Activated CD8-positive, alpha-beta memory T cell treated with anti-CD3 and anti-CD28 coated beads, Interleukin-2, amount 50 U/mL, for 4 hours (primary cell): ENCODE data around the gene DKKL1.

Experiments used
- DNase-seq: peaks from one replicate; pipeline ENCODE4 v3.0.0-alpha.2; 2020

The DKKL1 gene

DNA sequence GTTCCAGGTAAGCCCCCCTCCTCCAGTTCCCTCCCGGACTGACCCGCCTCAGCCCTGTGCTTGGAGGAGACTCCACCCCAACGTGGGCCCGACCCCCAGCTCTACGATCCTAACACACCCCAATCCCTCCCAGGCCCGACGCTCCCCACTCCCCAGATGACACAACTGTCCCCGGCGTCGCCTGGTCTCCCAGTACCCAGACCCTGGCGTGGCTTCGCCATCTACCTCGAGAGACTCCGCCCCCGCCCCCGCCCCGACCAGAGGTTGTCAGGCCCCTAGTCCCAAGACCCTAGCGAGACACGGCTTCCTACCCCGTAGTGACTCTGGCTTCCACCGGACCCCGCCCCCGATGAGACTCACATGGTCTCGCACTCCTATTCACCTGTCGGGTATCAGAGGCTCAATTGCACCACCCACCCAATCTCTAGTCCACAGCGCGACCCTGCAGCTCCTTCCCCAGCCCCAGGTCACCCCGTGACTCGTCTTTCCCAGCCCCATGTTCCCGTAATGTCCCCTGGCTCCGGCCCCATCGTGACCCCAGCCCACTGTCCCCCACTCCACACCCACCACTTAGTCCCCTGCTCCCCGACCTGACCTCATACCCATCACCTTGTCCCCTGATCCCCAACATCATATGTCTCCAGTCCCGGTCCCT, 25.5 kb upstream of the DKKL1 start:
- DNase-seq = no peak

DNA sequence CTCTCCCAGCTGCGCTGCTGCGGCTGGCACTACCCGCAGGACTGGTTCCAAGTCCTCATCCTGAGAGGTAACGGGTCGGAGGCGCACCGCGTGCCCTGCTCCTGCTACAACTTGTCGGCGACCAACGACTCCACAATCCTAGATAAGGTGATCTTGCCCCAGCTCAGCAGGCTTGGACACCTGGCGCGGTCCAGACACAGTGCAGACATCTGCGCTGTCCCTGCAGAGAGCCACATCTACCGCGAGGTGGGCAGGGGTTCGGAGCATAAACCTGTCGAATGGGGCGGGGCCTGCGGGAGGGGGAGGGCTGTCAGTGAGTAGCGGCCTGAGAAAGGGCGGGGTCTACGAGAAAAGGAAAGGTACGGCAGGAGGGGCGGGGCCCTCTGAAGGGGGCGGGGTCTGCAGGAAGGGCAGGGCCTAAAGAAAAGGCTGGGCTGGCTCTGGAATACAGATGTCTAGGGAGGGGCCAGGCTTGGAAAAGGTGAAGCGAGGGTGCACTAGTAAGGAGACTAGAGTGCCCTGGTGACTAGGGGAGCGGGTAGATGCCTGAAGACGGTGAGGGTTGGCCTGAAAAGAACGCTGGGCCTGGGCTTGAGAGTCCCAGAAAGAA, 24.9 kb upstream of the DKKL1 start:
- DNase-seq = no peak

DNA sequence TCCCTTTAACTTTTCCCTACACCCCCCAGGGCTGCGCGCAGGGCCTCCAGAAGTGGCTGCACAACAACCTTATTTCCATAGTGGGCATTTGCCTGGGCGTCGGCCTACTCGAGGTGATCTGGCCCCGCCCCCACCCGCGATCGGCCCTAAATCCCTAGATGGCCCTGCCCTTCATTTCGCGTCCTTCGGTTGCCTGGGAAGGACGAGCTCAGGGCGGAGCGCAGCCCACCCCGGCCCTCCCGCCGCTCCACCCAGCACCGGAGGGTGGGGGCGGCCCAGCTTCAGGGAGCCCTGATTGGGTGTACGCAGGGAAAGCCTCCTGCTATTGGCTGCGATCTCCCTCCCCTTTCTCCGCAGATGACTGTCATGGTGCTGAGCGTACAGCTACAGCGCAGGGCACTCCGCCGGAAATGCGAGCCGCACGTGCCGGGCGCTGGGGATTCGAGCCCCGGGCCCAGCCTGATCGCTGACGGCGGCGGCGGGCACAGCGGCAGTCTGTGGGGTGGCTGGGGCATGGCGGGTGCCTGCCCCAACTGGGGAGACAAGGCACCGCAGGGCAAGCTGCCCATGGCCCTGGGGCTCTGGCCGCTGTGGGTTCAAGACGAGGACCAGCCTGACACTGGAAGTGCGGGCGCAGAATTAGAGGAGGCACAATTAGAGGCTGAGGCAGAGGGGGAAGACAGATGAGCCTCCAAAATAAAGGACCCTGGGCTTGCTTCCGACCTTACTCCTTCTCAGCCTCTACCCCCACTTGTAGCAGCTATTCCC, 24.2 kb upstream of the DKKL1 start:
- no peak for DNase-seq

DNA sequence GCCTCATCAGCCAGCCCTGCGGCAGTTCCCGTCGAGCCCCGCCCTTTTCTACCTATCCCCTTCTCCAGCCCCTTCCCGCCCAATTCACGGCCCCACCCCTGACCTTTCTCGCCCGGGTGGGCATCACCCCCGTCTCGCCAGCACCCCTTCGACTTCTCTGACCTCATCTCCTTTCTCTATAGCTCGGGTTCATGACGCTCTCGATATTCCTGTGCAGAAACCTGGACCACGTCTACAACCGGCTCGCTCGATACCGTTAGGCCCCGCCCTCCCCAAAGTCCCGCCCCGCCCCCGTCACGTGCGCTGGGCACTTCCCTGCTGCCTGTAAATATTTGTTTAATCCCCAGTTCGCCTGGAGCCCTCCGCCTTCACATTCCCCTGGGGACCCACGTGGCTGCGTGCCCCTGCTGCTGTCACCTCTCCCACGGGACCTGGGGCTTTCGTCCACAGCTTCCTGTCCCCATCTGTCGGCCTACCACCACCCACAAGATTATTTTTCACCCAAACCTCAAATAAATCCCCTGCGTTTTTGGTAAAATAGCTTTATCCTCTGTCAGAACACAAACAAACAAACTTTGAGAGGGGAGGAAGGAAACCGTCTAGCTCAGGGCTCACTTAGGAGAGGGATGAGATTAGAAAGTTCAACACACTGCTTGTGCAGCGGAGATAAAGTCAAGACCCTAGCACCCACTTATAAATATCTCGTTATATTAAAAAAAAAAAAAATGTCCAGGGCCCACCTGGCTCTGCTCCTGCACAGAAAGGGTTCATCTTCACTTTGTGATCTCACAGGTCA, 23.4 kb upstream of the DKKL1 start:
- no peak for DNase-seq

DNA sequence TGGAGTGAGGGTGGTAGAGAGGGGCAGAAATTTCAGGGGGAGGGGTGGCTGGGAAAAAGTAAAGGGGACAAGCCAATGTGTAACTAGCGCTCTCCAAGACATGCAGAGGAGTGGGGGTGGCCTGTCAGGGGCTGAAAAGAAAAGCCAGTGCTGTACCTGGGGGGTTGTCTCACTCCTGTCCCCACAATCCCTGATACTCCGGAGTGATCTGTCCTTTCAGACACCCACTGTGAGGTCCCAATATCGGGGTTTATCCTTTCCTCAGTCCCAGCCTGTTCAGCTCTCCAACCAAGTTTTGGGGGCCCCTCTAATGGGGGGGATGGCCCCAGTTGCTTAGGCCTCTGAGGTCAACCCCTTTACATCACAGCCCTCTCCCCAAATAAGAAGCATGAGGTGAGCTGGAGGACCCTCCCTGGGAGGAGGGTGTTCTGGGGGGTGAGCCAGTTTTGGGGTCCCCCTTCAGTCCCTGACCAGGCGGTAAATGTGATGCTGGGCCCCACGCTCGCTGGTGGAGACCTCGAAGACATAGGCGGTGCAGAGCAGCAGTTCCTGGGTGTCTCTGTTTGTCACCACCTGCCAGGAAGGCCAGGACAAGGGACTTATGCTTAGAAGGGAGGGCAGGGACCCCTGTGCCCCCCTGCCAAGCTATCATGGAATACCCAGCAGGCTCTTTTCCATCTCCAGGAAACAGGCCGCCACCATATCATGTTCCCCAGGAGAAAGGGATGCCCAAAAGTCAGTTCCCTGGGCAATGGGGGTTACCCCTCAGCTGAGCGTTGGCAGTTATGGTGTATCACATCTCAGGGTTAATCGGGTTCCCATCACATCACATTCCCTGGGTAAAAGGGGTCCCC, 22.6 kb upstream of the DKKL1 start:
- DNase-seq = no peak

DNA sequence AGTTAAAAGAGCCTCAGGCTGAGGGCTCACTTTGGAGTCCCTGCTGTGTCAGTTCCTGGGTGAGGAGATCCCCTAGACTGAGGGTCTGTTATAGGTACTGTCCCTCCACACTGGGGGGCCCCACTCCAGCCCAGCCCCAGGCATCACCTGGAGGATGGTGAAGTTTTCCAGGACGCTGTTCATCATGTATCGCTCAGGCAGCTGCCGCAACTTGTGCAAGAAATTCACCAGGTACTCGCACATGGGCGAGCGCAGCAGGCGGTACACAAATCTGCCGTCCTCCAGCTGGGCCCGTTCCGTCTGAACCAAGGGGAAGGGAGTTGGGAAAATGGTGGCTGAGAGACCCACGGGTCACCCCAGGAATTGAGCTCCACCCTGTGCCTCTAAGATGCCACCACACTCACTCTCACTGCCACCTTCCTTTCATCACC, 21.4 kb upstream of the DKKL1 start:
- DNase-seq = no peak

DNA sequence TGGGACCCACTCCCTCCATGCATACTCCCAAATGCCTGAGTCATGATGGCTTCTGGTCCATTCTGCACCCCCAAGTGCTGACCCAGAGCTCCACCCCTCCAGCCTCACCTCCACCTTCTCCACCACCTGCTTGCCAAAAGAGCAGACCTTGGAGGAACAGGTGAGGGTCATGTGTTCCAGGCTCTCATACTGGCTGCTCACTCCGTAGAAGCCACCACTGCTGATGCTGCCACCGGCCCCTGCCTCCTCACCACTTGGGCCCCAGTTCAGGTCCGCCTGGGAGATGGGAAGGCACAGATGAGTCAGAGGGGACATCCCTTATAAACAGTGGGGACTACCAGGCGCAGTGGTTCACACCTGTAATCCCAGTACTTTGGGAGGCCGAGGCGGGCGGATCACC, 20.6 kb upstream of the DKKL1 start:
- DNase-seq = no peak

DNA sequence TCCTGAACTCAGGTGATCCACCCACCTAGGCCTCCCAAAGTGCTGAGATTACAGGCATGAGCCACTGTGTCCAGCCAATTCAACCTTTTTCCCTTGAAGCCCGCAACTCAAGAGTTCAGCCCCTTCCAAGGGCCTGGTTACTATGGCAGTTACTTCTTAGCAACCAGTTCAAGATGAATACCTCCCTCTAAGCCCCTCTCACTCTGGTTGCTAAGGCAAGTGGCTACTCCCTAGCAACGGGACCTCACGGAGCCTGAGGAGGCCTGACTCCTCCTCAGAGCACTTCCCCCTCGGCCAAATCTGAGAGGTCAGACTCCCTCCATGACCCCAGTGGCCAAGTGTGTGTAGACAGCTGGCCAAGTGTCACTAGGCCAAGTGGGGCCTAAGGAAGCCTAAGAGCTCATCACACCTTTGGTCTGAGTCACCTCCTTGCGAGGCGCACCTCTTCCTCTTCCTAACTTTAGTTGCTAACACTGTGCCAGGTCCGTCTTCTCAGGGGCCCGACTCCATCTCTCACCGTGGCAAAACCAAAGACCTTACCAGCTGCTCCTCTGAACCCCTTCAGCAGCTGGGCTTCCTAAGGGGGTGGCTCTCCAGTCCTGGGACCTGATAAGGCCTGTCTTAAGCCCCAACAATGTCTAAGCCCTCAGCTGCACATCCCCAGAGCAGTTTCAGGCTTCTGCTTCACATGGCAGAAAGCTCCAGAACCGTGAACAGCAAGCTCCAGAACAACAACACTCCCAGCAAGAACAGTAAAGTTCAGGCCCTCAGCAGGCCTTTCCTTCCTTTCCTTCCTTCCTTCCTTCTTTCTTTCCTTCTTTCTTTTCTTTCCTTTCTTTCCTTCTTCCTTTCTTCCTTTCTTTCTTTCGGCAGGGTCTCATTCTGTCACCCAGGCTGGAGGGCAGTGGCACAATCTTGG, 18.9 kb upstream of the DKKL1 start:
- no peak for DNase-seq

DNA sequence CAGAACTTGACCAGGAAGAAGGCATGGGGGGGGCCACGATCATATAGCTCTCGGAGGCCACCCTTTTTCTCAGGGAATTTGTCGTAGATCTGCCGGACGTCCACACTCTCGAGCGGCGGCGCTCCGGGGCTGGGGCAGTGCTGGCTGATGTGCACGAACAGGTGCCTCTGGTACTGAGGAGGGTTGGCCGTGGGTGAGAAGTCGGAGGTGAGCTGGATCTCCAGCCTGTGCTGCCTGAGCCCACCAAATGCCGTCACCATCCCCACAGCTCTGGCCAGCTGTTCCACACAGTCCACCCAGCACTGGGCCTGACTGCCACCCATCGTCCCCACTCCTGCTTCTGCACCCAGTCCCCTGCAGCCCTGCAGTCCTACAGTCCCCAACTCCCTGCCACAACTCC, 16.5 kb upstream of the DKKL1 start:
- DNase-seq = no peak

DNA sequence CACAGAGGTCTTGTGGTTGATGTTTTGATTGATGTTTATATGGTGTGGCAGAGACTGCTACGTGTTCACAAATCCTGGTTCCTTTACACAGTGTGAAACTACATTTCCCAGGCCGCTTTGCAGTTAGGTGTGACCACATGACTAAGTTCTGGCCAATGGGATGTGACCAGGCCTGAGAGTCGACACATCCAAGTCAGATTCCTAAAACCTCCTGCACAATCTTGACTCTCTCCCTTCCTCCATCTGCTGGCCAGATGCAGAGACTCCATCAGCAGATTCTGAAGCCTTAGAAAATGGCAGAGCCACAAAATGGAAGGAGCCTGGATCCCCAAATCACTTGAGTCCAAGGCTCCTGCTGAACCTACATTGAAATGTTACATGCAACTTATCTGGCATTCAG, 15.8 kb upstream of the DKKL1 start:
- DNase-seq = no peak

DNA sequence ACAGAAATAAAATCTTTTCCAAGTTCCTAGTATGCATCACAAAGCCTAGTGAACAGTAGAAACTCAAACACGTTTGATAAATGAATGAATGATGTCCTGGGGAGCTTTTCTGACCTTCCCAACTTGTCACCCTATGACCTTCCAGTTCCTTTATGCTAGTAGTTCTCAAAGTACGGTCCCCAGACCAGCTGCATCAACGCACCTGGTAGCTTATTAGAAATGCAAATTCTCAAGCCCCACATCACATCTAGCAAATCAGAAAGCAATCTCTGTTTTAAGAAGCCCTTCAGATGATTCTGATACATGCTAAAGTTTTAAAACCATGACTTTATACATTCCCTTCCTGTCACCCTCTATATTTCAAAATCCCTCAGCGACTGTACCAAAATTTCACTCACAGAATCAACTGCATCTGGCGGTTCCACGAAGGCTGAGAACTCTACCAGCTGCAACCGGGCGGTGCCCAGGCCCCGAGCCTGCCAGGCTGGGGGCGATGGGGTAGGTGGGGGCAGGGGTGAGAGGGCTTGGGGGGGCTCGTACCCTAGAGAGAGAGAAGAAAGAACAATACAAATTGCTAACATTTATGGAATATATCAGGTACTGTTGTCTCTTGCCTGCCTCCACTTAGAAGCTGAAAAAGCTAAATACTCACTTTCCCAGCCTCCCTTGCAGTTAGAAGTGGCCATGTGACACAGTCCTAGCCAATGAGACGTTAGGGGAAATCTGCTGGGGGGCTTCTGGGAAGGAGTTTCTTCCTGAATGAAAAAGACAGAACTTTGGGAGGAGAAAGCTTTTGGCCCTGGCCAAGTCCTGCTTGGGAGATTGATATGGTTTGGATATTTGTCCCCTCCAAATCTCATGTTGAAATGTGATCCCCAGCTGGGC, 15.1 kb upstream of the DKKL1 start:
- DNase-seq = no peak

DNA sequence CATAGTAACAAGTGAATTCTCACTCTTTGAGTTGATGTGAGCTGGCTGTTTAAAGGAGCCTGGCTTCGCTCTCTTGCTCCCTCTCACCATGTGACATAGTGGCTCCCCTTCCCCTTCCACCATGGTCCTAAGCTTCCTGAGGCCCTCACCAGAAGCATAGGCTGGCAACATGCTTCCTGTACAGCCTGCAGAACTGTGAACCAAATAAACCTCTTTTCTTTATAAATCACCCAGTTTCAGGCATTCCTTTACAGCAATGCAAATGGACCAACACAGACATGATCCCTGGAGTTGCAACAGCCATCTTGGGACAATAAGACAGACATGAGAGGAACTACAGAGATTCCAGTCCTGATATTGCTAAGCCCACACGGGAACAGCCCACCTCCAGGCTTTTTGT, 14.1 kb upstream of the DKKL1 start:
- no peak for DNase-seq

DNA sequence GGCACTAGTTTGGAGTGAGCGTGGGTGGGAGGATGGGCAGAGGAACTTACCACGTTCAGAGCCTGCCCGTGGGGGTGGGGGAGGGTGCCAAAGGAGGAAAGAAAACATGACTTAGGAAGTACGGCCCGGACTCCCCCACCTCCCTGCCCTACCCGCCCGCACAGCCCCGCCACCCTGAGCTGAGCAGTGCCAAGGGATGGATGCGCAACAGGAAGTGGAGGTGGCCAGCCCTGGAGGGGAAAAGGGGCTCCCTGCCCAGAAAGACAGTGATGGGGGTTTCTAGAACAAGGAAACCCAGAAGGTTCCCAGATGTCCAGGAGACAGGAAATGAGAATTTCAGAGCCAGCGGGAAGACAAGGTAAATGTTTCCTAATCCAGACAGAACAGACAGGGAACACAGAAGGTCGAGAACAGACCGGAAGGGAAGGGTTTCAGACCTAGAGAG, 7.7 kb upstream of the DKKL1 start:
- DNase-seq = no peak

DNA sequence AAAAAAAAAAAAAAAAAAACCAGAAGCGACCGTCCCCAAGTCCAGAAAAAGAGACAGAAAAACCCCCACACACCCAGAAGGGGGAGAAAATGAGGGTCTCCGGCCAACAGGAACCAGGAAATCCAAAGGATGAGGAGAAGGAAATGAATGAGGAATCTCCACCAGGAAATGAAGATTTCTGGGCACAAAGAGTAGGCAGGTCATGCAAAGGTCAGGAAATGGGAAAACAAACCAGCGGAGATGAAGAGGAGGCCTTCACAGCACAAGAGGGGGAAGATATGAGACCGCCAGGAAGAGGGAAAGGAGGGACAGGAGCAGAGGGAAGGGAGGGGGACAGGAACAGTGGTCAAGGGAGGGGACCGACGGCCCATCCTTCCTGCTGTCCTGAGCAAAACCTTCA, 7.3 kb upstream of the DKKL1 start:
- DNase-seq = no peak

DNA sequence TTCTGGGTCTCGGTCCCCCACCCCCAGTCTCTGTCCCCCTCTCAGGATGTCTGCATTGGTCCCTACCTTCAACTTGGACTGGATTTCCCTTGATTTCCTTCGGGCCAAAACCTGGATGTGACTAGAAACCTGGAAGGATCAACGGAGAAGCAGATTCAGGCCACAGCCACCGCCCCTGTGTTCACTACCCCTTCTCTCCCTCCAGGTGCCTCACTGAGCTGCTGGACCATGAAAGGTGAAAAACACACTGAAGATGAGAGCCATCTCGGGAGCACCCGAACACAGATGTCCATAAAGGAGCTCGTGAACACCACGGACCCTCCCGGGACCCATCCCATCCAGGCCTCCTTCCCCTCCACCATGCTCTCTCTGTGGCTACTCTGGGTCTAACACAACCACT, 6.5 kb upstream of the DKKL1 start:
- no peak for DNase-seq

DNA sequence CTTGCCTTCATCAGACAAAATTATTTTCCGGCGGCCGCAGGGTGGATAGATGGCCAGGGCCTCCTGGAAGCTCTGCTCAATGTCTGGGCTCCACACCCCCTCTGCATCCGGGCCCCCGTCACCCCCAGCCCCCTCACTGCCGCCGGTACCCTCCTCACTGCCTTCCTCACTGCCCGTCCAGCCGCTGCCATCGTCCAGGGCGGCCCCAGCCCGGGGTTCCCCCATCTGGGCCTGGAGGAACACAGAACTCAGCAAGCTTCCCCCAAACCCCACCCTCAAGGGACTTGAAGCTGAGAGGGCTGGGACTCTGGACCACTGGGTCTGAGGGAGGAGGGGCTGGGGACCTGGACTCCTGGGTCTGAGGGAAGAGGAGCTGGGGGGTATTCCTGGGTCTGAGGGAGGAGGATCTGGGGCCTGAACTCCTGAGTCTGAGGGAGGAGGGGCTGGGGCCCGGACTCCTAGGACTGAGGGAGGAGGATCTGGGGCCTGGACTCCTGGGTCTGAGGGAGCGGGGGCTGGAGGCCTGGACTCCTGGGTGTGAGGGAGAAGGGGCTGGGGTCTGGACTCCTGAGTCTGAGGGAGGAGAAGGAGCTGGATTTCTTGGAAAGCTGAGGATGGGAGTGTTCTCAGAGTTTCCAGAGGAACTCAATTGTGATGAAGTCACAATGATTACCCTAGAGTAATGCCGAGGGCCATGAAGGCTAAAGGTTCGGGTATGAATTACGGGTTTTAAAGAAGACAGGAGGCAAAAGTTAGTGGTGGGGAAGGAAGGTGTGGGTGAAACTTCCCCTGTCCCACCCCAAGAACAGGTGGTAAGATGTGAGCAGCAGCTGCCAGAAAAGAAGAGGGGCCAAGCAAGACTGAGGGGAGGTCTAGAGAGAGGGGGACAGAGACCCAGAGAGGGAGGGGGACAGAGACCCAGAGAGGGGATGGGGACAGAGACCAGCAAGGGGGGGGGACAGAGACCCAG, 3.5 kb upstream of the DKKL1 start:
- DNase-seq = no peak

DNA sequence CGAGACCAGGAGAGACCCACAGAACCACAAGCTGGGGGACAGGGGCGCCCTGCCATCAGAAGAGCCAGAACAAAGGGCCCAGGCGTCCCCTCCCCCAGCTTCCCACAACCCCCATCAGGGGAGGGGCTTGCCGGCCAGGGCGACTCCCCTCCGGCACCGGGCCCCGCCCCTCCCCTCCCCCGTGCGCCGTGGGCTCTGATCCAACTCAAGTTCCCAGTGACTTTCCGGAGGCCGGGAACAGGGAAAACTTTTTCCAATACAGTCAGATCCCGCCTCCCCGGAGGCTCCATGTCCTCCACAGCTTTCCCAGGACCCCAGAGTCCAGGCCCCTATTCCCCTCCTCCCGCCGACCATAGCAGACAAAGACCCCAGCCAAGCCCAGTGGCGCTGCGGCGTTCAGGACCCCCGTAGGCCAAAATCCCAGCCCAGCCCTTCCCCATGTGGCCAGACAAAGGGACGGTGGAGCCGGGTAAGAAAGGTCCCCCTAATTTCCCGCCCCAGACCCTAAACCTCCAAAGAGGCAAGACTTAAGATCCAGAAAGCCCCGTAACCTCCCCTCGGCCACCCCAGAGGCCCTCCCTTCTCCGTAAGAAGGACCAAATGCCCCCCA, 2.1 kb upstream of the DKKL1 start:
- no peak for DNase-seq
